RWPE1 (cell line): ENCODE measurements around the gene RUNX1.

ENCODE experiments used
- CTCF ChIA-PET: fragments of 350-600 bp; sonication (Branson Sonifier 250); formaldehyde crosslinking; extraction: SDS; loops from one replicate; lab custom pipeline; 2021; lab: Yijun Ruan, JAX
- POLR2A ChIA-PET: fragments of 400-600 bp; formaldehyde crosslinking; extraction: SDS; loops from one replicate; lab custom pipeline; 2020; ENCODE audit warnings: antibody characterized with exemption; ENCODE audit not compliant: low non-redundant PET; lab: Yijun Ruan, JAX
- DNase-seq: peaks from one replicate; pipeline ENCODE4 v3.0.0; 2012; ENCODE audit warnings: low spot score
- H3K27ac ChIP-seq: fragments of 450-650 bp; 2 replicates; pipeline ENCODE4 v1.5.1; 2017
- CTCF ChIP-seq: fragments of 450-650 bp; conservative IDR thresholded peaks from 2 replicates; pipeline ENCODE4 v1.5.1; 2017; ENCODE audit warnings: low read depth, mild to moderate bottlenecking

Gene RUNX1

GRCh38 chr21:35002879-35003722 is 46.0 kb downstream of the RUNX1 start:
- DNase-seq, result no peak
- POLR2A ChIA-PET, result no interaction called here
- H3K27ac ChIP-seq, result no peak overlapping the region
- no peak for TF ChIP-seq CTCF
- CTCF ChIA-PET, result interaction anchor here (0.7 kb wide), 1 partner anchor 46 kb away, joined by 3 read pairs; no protein-coding TSS in a partner anchor

- DNase-seq, result no peak
- ChIA-PET CTCF (interaction anchor here (0.6 kb wide), 1 partner anchor 908 kb away, joined by 3 read pairs; no protein-coding TSS in a partner anchor), POLR2A (no interaction called here)
- H3K27ac ChIP-seq, result no peak overlapping the region
- no peak for TF ChIP-seq CTCF
These were observed 49.6 kb downstream of the RUNX1 start for GRCh38 chr21:34999397-34999941.

GRCh38 chr21:34998176-34998575 is 50.9 kb downstream of the RUNX1 start:
- DNase-seq, result no peak
- ChIA-PET POLR2A (no interaction called here), CTCF (interaction anchor here (0.6 to 0.7 kb wide), 2 partner anchors 12 to 225 kb away, joined by 3 read pairs; no protein-coding TSS in a partner anchor)
- H3K27ac ChIP-seq, result no peak overlapping the region
- TF ChIP-seq CTCF, result no peak

GRCh38 chr21:34997294-34997693 is 51.8 kb downstream of the RUNX1 start:
- CTCF ChIA-PET, result interaction anchor here (0.7 kb wide), 1 partner anchor 226 kb away, joined by 3 read pairs; no protein-coding TSS in a partner anchor
- POLR2A ChIA-PET, result no interaction called here
- no peak for DNase-seq
- H3K27ac ChIP-seq, result no peak overlapping the region
- TF ChIP-seq CTCF, result no peak

GRCh38 chr21:34996304-34997101 is 52.6 kb downstream of the RUNX1 start:
- POLR2A ChIA-PET, result no interaction called here
- DNase-seq, result no peak
- no peak overlapping the region for H3K27ac ChIP-seq
- no peak for TF ChIP-seq CTCF
- CTCF ChIA-PET, result interaction anchor here (0.7 kb wide), 1 partner anchor 80 kb away, joined by 3 read pairs; no protein-coding TSS in a partner anchor

GRCh38 chr21:34995979-34996303 is 53.2 kb downstream of the RUNX1 start:
- no peak overlapping the region for H3K27ac ChIP-seq
- DNase-seq, result no peak
- ChIA-PET CTCF (no interaction called here), POLR2A (no interaction called here)
- TF ChIP-seq CTCF, result no peak
